Spleen (tissue), 11 donors: ENCODE results near the gene GSKIP. TPM values are rescaled to one million over a fixed set of nuclear protein-coding genes. Genes with fewer than 3 reads are reported as not detected.

Experiments used
- DNase-seq: peaks from one replicate; pipeline ENCODE4 v3.0.0-alpha.2; 2020
- H3K27ac ChIP-seq, 8 donors: fragments of 200-600 bp; sonication (generic) in 7 of 8; 1 replicate in 4 of 8; 2 replicates in 4 of 8; pipeline versions ENCODE4 v1.5.0 to v1.8.0; 2016 to 2021; ENCODE audit warnings: inconsistent platforms in 4 of 8, mild to moderate bottlenecking in 4 of 8, moderate library complexity in 1 of 8
- H3K27me3 ChIP-seq, 7 donors: fragments of 200-600 bp; sonication (generic) in 6 of 7; replicated peaks in 1 of 7; 1 replicate in 4 of 7; 2 replicates in 3 of 7; pipeline versions ENCODE4 v1.5.0 to v1.8.0; 2016 to 2021; ENCODE audit warnings: inconsistent platforms in 3 of 7, mild to moderate bottlenecking in 1 of 7
- H3K36me3 ChIP-seq, 6 donors: fragments of 200-600 bp; sonication (generic) in 5 of 6; 1 replicate in 4 of 6; 2 replicates in 2 of 6; pipeline versions ENCODE4 v1.5.0 to v1.8.0; 2016 to 2021; ENCODE audit warnings: inconsistent platforms in 2 of 6
- H3K4me1 ChIP-seq, 6 donors: fragments of 200-600 bp; sonication (generic) in 5 of 6; 1 replicate in 3 of 6; 2 replicates in 3 of 6; pipeline versions ENCODE4 v1.5.0 to v1.8.0; 2016 to 2021; ENCODE audit warnings: inconsistent platforms in 3 of 6
- H3K4me3 ChIP-seq, 8 donors: fragments of 200-600 bp; sonication (generic) in 7 of 8; 1 replicate in 4 of 8; 2 replicates in 4 of 8; pipeline versions ENCODE4 v1.5.0 to v1.8.0; 2016 to 2021; ENCODE audit warnings: inconsistent platforms in 4 of 8, mild to moderate bottlenecking in 4 of 8, moderate library complexity in 2 of 8
- H3K9me3 ChIP-seq, 8 donors: fragments of 200-600 bp; sonication (generic) in 7 of 8; 1 replicate in 4 of 8; 2 replicates in 4 of 8; pipeline versions ENCODE4 v1.5.0 to v1.8.0; 2016 to 2021; ENCODE audit warnings: inconsistent platforms in 4 of 8
- POLR2A ChIP-seq, 3 donors: fragments of 450-650 bp; IDR thresholded peaks; one replicate each; pipeline ENCODE4 v1.5.1; 2017; ENCODE audit warnings: antibody characterized with exemption in 3 of 3, mild to moderate bottlenecking in 1 of 3
- POLR2AphosphoS5 ChIP-seq, 3 donors: sonication (generic); formaldehyde crosslinking; IDR thresholded peaks; one replicate each; pipeline ENCODE4 v1.5.1; 2017; ENCODE audit warnings: antibody characterized with exemption in 3 of 3
- WGBS, 5 donors: extraction: QIAGEN DNeasy Blood & Tissue Kit in 3 of 5; methylation state at CpG; one replicate each; pipeline versions ENCODE4 v1.1.5 to v1.1.7; 2013 to 2018; 5-methylcytosine and 5-hydroxymethylcytosine counted together
- intact Hi-C: fragments of 100-400 bp; cut with DNase I; formaldehyde crosslinking; loops from one replicate; pipeline ENCODE4 v1.15.0; 2023; ENCODE audit warnings: low total_unique reads
- polyA plus RNA-seq, 3 donors: library from polyadenylated mRNA; stranded (reverse); fragments of 200-250 nt; gene quantifications; one replicate each; pipeline ENCODE4 v1.2.1, GENCODE V29; 2013
- total RNA-seq, 7 donors: library from RNA; depleted of rRNA in 3 of 7; stranded (reverse); fragments of >200 nt in 3 of 7; fragmentation: NEBNext Ultra II Directional in 4 of 7; extraction: Animal tissue kit (Norgen Biotek cat#: 25700) in 4 of 7; gene quantifications; one replicate each; pipeline versions ENCODE4 v1.1.0 to v1.2.1, GENCODE V29; 2016 to 2021
- TF ChIP-seq, protein P1 (sequence below), 11 experiments: fragments of 200-600 bp in 7 of 11; fragments of 450-650 bp in 4 of 11; sonication (generic) in 4 of 11; IDR thresholded peaks in 8 of 11; conservative IDR thresholded peaks in 3 of 11; 1 replicate in 7 of 11; 2 replicates in 4 of 11; pipeline versions ENCODE4 v1.4.0 to v1.8.0; 2016 to 2021; ENCODE audit warnings: antibody characterized with exemption in 11 of 11, inconsistent platforms in 4 of 11, mild to moderate bottlenecking in 1 of 11
- donor health status: healthy with polysubstance abuse.
- donor health status: DM: no; HTN: no; CAD: no; lungs with moderate emphysema.
- donor health status: DM: no; HTN: no; CAD: no.
- donor health status: Bipolar disorder and iron deficiency.
- donor health status: healthy.
- donor health status: DM: no; HTN: no; CAD: no.
- donor health status: DM: yes; HTN: yes; CAD: no.

GSKIP gene
- total and polyA plus RNA-seq, 10 donors, result 11.0 to 24.3 (median 15.9) TPM

DNA sequence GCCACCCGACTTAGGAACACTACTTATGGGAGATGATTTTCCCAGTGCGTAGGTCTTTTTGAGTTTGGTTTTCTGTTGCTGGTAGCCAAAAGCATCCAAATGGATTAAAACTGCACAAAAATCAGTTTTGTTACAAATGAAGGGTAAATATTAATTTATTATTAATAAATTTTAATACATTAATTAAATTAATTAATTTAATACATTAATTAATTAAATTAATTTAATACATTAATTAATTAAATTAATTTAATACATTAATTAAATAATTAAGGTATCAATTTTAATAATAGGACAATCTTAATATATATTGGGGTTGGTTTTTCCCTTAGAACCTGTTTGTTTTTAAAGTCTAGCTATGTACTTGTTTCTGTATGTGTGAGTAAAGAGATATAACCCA, 52.2 kb downstream of the GSKIP start:
- no peak for DNase-seq
- no peak for TF ChIP-seq POLR2A (IDR thresholded peaks at IDR 0.05)
- no peaks in the 10 kb centered on the region for H3K36me3 ChIP-seq
- intact Hi-C loops, result no loop called here
- H3K27me3 ChIP-seq, result no peaks in the 10 kb centered on the region
- H3K27ac ChIP-seq, result no peak overlapping the region
- no peak overlapping the region for H3K4me3 ChIP-seq
- no peaks in the 10 kb centered on the region for H3K9me3 ChIP-seq
- no peaks in the 10 kb centered on the region for H3K4me1 ChIP-seq
- 89 to 99% (median 96%) methylated on average over 2 of the region's 2 CpGs for WGBS, 5 donors

DNA sequence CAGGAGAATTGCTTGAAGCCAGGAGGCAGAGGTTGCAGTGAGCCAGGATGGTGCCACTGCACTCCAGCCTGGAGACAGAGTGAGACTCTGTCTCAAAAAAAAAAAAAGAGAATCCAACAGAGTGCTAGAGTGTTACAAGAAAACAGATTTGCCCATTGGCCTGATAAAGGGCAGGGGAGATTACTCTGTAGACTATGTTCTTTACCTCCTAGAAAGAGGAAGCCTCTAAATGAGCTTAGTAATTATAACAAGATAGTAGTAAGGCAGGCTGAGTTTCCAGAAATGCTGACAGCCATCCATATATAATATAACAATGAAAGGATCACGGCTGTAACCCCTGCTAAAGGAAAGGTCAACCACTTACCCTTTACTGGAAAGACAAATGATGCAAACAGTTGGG, 53.0 kb downstream of the GSKIP start:
- H3K4me1 ChIP-seq, result no peaks in the 10 kb centered on the region
- H3K36me3 ChIP-seq, result no peaks in the 10 kb centered on the region
- H3K27me3 ChIP-seq, result no peaks in the 10 kb centered on the region
- DNase-seq, result no peak
- H3K4me3 ChIP-seq, result no peak overlapping the region
- intact Hi-C loops, result no loop called here
- no peaks in the 10 kb centered on the region for H3K9me3 ChIP-seq
- TF ChIP-seq POLR2AphosphoS5 (IDR thresholded peaks at IDR 0.05) (no peak), POLR2A (IDR thresholded peaks at IDR 0.05) (no peak)
- TF ChIP-seq, protein P1, sequence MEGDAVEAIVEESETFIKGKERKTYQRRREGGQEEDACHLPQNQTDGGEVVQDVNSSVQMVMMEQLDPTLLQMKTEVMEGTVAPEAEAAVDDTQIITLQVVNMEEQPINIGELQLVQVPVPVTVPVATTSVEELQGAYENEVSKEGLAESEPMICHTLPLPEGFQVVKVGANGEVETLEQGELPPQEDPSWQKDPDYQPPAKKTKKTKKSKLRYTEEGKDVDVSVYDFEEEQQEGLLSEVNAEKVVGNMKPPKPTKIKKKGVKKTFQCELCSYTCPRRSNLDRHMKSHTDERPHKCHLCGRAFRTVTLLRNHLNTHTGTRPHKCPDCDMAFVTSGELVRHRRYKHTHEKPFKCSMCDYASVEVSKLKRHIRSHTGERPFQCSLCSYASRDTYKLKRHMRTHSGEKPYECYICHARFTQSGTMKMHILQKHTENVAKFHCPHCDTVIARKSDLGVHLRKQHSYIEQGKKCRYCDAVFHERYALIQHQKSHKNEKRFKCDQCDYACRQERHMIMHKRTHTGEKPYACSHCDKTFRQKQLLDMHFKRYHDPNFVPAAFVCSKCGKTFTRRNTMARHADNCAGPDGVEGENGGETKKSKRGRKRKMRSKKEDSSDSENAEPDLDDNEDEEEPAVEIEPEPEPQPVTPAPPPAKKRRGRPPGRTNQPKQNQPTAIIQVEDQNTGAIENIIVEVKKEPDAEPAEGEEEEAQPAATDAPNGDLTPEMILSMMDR (IDR thresholded peaks at IDR 0.05 in 8 of 11, conservative IDR thresholded peaks at IDR 0.05 in 3 of 11), result no peak
- 46 to 69% (median 61%) methylated on average over 1 of the region's 1 CpG for WGBS, 5 donors
- H3K27ac ChIP-seq, result no peak overlapping the region

DNA sequence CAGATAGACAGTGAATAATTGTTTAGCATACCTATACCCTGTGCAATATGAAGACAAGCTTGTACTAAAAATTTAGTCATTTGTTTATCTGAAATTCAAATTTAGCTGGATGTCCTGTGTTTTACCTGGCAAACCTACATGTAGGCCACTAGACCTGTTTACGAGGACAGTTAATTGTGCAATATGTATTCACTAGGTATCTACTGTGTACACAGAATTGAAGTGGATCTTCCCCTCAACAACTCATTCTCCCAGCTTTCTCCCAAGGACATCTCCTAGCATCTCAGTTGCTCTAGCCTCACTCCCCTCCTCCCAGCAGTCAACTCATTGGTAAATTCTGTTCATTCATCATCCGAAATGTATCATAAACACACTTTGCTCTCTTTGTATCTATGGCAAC, 53.9 kb downstream of the GSKIP start:
- H3K27ac ChIP-seq, result no peak overlapping the region
- no peak overlapping the region for H3K4me3 ChIP-seq
- no peak for DNase-seq
- H3K9me3 ChIP-seq, result no peaks in the 10 kb centered on the region
- TF ChIP-seq POLR2A (IDR thresholded peaks at IDR 0.05), result no peak
- no peaks in the 10 kb centered on the region for H3K36me3 ChIP-seq
- intact Hi-C loops, result no loop called here
- no peaks in the 10 kb centered on the region for H3K27me3 ChIP-seq
- 86 to 97% (median 90%) methylated on average over 2 of the region's 2 CpGs for WGBS, 5 donors
- no peaks in the 10 kb centered on the region for H3K4me1 ChIP-seq

DNA sequence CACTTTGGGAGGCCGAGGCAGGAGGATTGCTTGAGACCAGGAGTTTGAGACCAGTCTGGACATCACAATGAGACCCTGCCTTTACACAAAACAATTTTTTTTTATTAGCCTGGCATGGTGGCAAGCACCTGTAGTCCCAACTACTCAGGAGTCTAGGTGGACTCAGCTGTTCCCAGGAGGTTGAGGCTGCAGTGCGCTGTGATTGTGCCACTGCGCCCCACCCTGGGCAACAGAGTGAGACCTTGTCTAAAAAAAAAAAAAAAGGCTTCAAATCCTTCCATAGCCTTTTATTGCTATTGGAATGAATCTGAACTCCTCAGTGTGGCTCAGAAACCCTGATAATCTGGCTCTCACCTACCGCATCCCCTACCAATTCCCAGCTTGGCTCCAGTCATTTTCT, 54.7 kb downstream of the GSKIP start:
- Histone ChIP-seq H3K4me1 (no peaks in the 10 kb centered on the region), H3K27me3 (no peaks in the 10 kb centered on the region), H3K27ac (no peak overlapping the region), H3K9me3 (no peaks in the 10 kb centered on the region), H3K36me3 (no peaks in the 10 kb centered on the region), H3K4me3 (no peak overlapping the region)
- intact Hi-C loops, result no loop called here
- 92 to 98% (median 95%) methylated on average over 2 to 4 of the region's 4 CpGs for WGBS, 5 donors
- no peak for DNase-seq
- TF ChIP-seq, protein P1 (IDR thresholded peaks at IDR 0.05 in 8 of 11, conservative IDR thresholded peaks at IDR 0.05 in 3 of 11), result no peak
- TF ChIP-seq POLR2A (IDR thresholded peaks at IDR 0.05) (no peak), POLR2AphosphoS5 (IDR thresholded peaks at IDR 0.05) (no peak)

DNA sequence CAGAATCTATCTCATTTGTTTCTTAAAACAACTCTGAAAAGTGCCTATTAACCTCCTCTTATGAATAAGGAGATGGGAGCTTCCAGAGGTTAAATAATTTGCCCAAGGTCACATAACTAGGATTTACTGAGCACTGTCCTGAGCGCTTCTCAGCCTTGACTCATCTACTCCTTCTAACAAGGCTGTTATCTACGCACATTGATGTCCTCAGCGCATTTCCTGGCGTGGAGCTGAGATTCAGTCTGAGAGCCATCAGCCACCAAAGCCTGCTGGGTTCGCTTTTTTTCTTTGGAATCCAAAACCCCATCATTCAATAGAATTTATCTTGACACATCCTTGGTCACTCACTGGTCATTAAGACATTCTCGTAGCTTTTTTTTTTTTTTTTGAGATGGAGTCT, 57.9 kb downstream of the GSKIP start:
- Histone ChIP-seq H3K9me3 (no peaks in the 10 kb centered on the region), H3K27ac (no peak overlapping the region), H3K4me3 (no peak overlapping the region), H3K27me3 (peaks cover 0 to 9% (median 0%) of the 10 kb centered on the region in 7 donors), H3K36me3 (no peaks in the 10 kb centered on the region), H3K4me1 (peaks cover 0 to 13% (median 5%) of the 10 kb centered on the region in 6 donors)
- intact Hi-C loops, result loop anchor here (5.0 to 10.0 kb wide), 2 partner anchors 124 to 316 kb away; no protein-coding TSS in a partner anchor
- TF ChIP-seq, protein P1 (IDR thresholded peaks at IDR 0.05 in 8 of 11, conservative IDR thresholded peaks at IDR 0.05 in 3 of 11), result no peak
- no peak for TF ChIP-seq POLR2AphosphoS5 (IDR thresholded peaks at IDR 0.05)
- no peak for TF ChIP-seq POLR2A (IDR thresholded peaks at IDR 0.05)
- 77 to 87% (median 86%) methylated on average over 6 of the region's 6 CpGs for WGBS, 5 donors
- no peak for DNase-seq
